HL-60 (cell line): ENCODE results near the gene ZGPAT.

Experiments used
- GABPA ChIP-seq: IDR thresholded peaks from 2 replicates; pipeline ENCODE4 v1.6.1; 2012; ENCODE audit warnings: low read depth
- POLR2AphosphoS5 ChIP-seq: IDR thresholded peaks from 2 replicates; pipeline ENCODE4 v1.6.1; 2012; ENCODE audit warnings: low read depth
- SPI1 ChIP-seq: IDR thresholded peaks from 2 replicates; pipeline ENCODE4 v1.6.1; 2012; ENCODE audit warnings: low read depth, mild to moderate bottlenecking, borderline replicate concordance
- TF ChIP-seq, protein P1 (sequence below): IDR thresholded peaks from one replicate; pipeline ENCODE4 v1.5.1; 2011; ENCODE audit warnings: low read length, control low read depth, inconsistent platforms; ENCODE audit not compliant: insufficient read depth
- TF ChIP-seq, protein P2 (sequence below): IDR thresholded peaks from 2 replicates; pipeline ENCODE4 v1.6.1; 2012; ENCODE audit warnings: low read depth; ENCODE audit not compliant: insufficient replicate concordance

DNA sequence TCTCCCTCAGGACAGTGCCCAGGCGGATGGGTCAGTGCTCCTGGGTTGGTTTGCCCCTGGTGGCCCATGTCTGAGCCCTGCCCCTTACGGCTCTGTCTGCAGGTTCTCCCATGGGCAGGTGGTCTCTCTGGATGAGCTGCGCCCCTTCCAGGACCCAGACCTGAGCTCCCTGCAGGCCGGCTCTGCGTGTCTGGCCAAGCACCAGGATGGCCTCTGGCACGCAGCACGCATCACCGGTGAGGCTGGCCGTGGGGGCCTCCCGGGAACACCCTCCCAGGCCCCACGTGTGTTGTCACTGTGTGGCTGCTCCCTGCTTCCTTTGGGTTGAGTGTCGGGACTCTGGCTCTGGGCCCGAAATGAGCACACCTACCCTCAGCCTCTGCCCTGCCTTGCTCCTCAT lies 25.3 kb downstream of the ZGPAT start:
- TF ChIP-seq POLR2AphosphoS5 (no peak), SPI1 (no peak), GABPA (no peak)
- TF ChIP-seq, protein P1, sequence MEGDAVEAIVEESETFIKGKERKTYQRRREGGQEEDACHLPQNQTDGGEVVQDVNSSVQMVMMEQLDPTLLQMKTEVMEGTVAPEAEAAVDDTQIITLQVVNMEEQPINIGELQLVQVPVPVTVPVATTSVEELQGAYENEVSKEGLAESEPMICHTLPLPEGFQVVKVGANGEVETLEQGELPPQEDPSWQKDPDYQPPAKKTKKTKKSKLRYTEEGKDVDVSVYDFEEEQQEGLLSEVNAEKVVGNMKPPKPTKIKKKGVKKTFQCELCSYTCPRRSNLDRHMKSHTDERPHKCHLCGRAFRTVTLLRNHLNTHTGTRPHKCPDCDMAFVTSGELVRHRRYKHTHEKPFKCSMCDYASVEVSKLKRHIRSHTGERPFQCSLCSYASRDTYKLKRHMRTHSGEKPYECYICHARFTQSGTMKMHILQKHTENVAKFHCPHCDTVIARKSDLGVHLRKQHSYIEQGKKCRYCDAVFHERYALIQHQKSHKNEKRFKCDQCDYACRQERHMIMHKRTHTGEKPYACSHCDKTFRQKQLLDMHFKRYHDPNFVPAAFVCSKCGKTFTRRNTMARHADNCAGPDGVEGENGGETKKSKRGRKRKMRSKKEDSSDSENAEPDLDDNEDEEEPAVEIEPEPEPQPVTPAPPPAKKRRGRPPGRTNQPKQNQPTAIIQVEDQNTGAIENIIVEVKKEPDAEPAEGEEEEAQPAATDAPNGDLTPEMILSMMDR, result no peak
- TF ChIP-seq, protein P2, sequence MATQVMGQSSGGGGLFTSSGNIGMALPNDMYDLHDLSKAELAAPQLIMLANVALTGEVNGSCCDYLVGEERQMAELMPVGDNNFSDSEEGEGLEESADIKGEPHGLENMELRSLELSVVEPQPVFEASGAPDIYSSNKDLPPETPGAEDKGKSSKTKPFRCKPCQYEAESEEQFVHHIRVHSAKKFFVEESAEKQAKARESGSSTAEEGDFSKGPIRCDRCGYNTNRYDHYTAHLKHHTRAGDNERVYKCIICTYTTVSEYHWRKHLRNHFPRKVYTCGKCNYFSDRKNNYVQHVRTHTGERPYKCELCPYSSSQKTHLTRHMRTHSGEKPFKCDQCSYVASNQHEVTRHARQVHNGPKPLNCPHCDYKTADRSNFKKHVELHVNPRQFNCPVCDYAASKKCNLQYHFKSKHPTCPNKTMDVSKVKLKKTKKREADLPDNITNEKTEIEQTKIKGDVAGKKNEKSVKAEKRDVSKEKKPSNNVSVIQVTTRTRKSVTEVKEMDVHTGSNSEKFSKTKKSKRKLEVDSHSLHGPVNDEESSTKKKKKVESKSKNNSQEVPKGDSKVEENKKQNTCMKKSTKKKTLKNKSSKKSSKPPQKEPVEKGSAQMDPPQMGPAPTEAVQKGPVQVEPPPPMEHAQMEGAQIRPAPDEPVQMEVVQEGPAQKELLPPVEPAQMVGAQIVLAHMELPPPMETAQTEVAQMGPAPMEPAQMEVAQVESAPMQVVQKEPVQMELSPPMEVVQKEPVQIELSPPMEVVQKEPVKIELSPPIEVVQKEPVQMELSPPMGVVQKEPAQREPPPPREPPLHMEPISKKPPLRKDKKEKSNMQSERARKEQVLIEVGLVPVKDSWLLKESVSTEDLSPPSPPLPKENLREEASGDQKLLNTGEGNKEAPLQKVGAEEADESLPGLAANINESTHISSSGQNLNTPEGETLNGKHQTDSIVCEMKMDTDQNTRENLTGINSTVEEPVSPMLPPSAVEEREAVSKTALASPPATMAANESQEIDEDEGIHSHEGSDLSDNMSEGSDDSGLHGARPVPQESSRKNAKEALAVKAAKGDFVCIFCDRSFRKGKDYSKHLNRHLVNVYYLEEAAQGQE, result no peak
